Neural crest cell (in vitro differentiated cells): ENCODE results near the gene DHRS11. TPM values are rescaled to one million over a fixed set of nuclear protein-coding genes. Genes with fewer than 3 reads are reported as not detected.

ENCODE experiments used
- DNase-seq: peaks from one replicate; pipeline ENCODE4 v3.0.0; 2021; ENCODE audit warnings: low read depth, mixed read lengths, low spot score
- H3K27ac Mint-ChIP-seq: one replicate; pipeline ENCODE4 v1.8.0; 2021; ENCODE audit warnings: mild to moderate bottlenecking, mixed read lengths; ENCODE audit not compliant: unreplicated experiment
- H3K27me3 Mint-ChIP-seq: 2 replicates; pipeline ENCODE4 v1.8.0; 2021; ENCODE audit warnings: low read depth, mild to moderate bottlenecking, mixed read lengths
- H3K36me3 Mint-ChIP-seq: 2 replicates; pipeline ENCODE4 v1.8.0; 2021; ENCODE audit warnings: low read depth, mild to moderate bottlenecking, mixed read lengths
- H3K4me1 Mint-ChIP-seq: 2 replicates; pipeline ENCODE4 v1.8.0; 2021; ENCODE audit warnings: mixed read lengths
- H3K4me3 Mint-ChIP-seq: one replicate; pipeline ENCODE4 v1.8.0; 2021; ENCODE audit warnings: mild to moderate bottlenecking, mixed read lengths
- H3K9me3 Mint-ChIP-seq: 2 replicates; pipeline ENCODE4 v1.8.0; 2021; ENCODE audit warnings: mixed read lengths
- CTCF ChIP-seq: fragments of 200-600 bp; sonication (generic); conservative IDR thresholded peaks from 2 replicates; pipeline ENCODE4 v1.5.0; 2021; ENCODE audit warnings: antibody characterized with exemption, mild to moderate bottlenecking
- total RNA-seq: library from RNA; stranded (reverse); gene quantifications from 2 replicates; pipeline ENCODE4 v1.2.1, GENCODE V29; 2021

The DHRS11 gene
- total RNA-seq, 1 donor from 2014 or later: 14.7 TPM

- TF ChIP-seq CTCF: no peak
- Mint-ChIP-seq H3K27ac (no peak overlapping the region), H3K4me3 (peak overlapping the region; percentile 91), H3K27me3 (no peaks in the 10 kb centered on the region), H3K4me1 (peaks cover 31% of the 10 kb centered on the region), H3K9me3 (no peaks in the 10 kb centered on the region), H3K36me3 (peaks cover 3% of the 10 kb centered on the region)
- DNase-seq: no peak
Observed at GRCh38 chr17:36590082-36590481, 1.6 kb upstream of the DHRS11 start.

GRCh38 chr17:36592316-36592715 is 637 bp downstream of the DHRS11 start:
- Mint-ChIP-seq H3K4me3 (peak overlapping the region; percentile 84), H3K9me3 (no peaks in the 10 kb centered on the region), H3K36me3 (peaks cover 6% of the 10 kb centered on the region), H3K4me1 (peaks cover 31% of the 10 kb centered on the region), H3K27me3 (no peaks in the 10 kb centered on the region), H3K27ac (peak overlapping the region; percentile 75)
- no peak for TF ChIP-seq CTCF
- no peak for DNase-seq

GRCh38 chr17:36592716-36593321 is 1.1 kb downstream of the DHRS11 start:
- Mint-ChIP-seq H3K36me3 (peaks cover 6% of the 10 kb centered on the region), H3K27me3 (no peaks in the 10 kb centered on the region), H3K4me3 (peak overlapping the region; percentile 84), H3K27ac (peak overlapping the region; percentile 75), H3K9me3 (no peaks in the 10 kb centered on the region), H3K4me1 (peaks cover 31% of the 10 kb centered on the region)
- TF ChIP-seq CTCF: no peak
- no peak for DNase-seq

GRCh38 chr17:36593656-36594316 is 2.1 kb downstream of the DHRS11 start:
- Mint-ChIP-seq H3K4me3 (peak overlapping the region; percentile 84), H3K27me3 (no peaks in the 10 kb centered on the region), H3K36me3 (peaks cover 6% of the 10 kb centered on the region), H3K27ac (no peak overlapping the region), H3K9me3 (no peaks in the 10 kb centered on the region), H3K4me1 (peaks cover 31% of the 10 kb centered on the region)
- TF ChIP-seq CTCF: no peak
- DNase-seq: no peak

- Mint-ChIP-seq H3K4me1 (peaks cover 31% of the 10 kb centered on the region), H3K27me3 (no peaks in the 10 kb centered on the region), H3K4me3 (peak overlapping the region; percentile 45), H3K27ac (no peak overlapping the region), H3K36me3 (peaks cover 6% of the 10 kb centered on the region), H3K9me3 (no peaks in the 10 kb centered on the region)
- TF ChIP-seq CTCF: no peak
- no peak for DNase-seq
Observed at GRCh38 chr17:36594626-36595401, 3.1 kb downstream of the DHRS11 start.
